Colonic mucosa (tissue), 4 donors: ENCODE data around the gene EGF. TPM values are rescaled to one million over a fixed set of nuclear protein-coding genes. Genes with fewer than 3 reads are reported as not detected.

Experiments
- DNase-seq: peaks from one replicate; pipeline ENCODE4 v3.0.0-alpha.2; 2020
- H3K27ac ChIP-seq: fragments of 200-600 bp; one replicate; pipeline ENCODE4 v1.8.0; 2021
- H3K27me3 ChIP-seq: fragments of 200-600 bp; one replicate; pipeline ENCODE4 v1.8.0; 2021
- H3K36me3 ChIP-seq: fragments of 200-600 bp; one replicate; pipeline ENCODE4 v1.8.0; 2021
- H3K4me1 ChIP-seq: fragments of 200-600 bp; one replicate; pipeline ENCODE4 v1.8.0; 2021; ENCODE audit warnings: mild to moderate bottlenecking
- H3K4me3 ChIP-seq: fragments of 200-600 bp; one replicate; pipeline ENCODE4 v1.8.0; 2021
- H3K9ac ChIP-seq, 2 donors: one replicate each; pipeline ENCODE4 v1.7.0; 2013; ENCODE audit warnings: control low read depth in 2 of 2, low read depth in 2 of 2, low read length in 2 of 2
- H3K9me3 ChIP-seq: fragments of 200-600 bp; one replicate; pipeline ENCODE4 v1.8.0; 2021
- intact Hi-C: fragments of 100-400 bp; cut with DNase I; formaldehyde crosslinking; loops from one replicate; pipeline ENCODE4 v1.14.1; 2022
- total RNA-seq, 2 donors: library from RNA; stranded (reverse); fragmentation: NEBNext Ultra II Directional in 1 of 2; extraction: Animal tissue kit (Norgen Biotek cat#: 25700) in 1 of 2; gene quantifications; one replicate each; pipeline ENCODE4 v1.2.1, GENCODE V29; 2021
- TF ChIP-seq, protein P1 (sequence below): fragments of 200-600 bp; IDR thresholded peaks from one replicate; pipeline ENCODE4 v1.8.0; 2022; ENCODE audit warnings: antibody characterized with exemption, mild to moderate bottlenecking
- donor health status: healthy.
- donor health status: DM: no; HTN: no; CAD: no.
- donor health status: DM: no; HTN: no; CAD: no.

The EGF gene
- total RNA-seq, 2 donors from 2014 or later: 2.2 to 2.8 TPM

DNA sequence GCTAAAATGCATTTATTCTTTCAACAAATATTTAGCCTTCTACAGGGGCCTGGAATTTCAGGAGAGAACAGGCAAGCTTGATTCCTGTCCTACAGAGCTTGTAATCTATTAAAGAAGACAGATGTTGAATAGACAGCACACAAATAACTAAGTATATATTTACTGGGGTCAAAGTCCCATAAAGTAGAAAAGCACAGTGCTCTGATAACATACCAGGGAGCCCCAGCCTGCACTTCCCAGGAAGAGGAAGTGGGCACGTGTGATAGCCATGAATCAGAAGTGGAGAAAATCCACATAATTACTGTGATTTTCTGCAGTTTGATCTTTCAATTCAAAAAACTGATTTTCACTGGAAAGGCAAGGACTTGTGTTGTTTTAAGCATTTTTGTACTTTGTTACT lies 129.1 kb downstream of the EGF start:
- no peak overlapping the region for H3K4me3 ChIP-seq
- H3K9me3 ChIP-seq: no peaks in the 10 kb centered on the region
- H3K36me3 ChIP-seq: no peaks in the 10 kb centered on the region
- TF ChIP-seq, protein P1, sequence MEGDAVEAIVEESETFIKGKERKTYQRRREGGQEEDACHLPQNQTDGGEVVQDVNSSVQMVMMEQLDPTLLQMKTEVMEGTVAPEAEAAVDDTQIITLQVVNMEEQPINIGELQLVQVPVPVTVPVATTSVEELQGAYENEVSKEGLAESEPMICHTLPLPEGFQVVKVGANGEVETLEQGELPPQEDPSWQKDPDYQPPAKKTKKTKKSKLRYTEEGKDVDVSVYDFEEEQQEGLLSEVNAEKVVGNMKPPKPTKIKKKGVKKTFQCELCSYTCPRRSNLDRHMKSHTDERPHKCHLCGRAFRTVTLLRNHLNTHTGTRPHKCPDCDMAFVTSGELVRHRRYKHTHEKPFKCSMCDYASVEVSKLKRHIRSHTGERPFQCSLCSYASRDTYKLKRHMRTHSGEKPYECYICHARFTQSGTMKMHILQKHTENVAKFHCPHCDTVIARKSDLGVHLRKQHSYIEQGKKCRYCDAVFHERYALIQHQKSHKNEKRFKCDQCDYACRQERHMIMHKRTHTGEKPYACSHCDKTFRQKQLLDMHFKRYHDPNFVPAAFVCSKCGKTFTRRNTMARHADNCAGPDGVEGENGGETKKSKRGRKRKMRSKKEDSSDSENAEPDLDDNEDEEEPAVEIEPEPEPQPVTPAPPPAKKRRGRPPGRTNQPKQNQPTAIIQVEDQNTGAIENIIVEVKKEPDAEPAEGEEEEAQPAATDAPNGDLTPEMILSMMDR: no peak
- no peak overlapping the region for H3K27ac ChIP-seq
- no peaks in the 10 kb centered on the region for H3K4me1 ChIP-seq
- H3K27me3 ChIP-seq: no peaks in the 10 kb centered on the region
- no peak for DNase-seq
- no peak overlapping the region for H3K9ac ChIP-seq
- intact Hi-C loops: no loop called here

DNA sequence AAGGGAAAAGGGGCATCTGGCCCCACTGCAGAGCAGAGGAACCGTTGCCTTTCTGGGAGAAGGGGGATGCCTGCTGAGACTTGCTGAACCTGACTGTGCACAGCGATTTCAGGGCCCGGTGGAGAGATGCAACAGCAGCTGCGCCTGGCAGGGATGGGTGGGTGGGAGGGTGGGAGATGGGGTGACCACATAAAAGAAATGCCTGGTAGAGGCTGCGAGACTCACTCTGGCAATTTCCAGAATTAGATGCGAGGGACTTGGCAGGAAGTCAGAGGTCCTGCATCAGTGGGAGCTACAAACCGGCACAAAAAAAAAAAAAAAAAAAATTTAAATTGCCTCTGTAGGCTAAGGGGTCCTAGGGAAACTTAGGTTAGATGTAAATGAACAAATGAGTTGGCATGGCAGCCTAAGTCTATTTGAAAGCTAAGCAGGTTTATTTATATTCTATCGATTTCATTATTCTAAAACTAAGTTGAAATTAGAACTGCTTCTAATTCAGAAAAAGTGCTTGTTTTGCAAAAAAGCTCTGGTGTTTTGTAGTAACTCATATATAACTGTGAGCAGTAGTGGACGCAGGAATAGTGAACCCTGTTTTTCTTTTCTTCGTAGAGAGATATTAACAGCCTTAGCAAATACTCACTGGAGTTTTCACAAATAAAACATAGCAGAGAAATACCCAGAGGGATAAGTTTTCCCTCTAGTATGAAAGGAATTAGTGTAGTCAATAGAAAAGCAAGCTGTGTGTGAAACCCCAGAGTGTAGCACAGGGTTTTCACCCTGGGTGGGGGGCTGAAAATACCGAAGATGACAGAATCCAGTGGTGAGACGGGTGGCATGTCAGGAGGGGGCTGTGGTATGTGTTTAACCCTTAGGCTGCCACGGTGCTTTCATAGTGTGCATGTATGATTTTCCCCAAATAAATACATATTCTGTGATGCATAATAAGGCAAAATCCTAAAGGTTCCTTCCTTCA lies 130.1 kb downstream of the EGF start:
- Histone ChIP-seq H3K27ac (no peak overlapping the region), H3K9me3 (no peaks in the 10 kb centered on the region), H3K27me3 (no peaks in the 10 kb centered on the region), H3K36me3 (no peaks in the 10 kb centered on the region), H3K9ac (no peak overlapping the region), H3K4me3 (no peak overlapping the region), H3K4me1 (no peaks in the 10 kb centered on the region)
- DNase-seq: no peak
- intact Hi-C loops: no loop called here
- TF ChIP-seq, protein P1: no peak

DNA sequence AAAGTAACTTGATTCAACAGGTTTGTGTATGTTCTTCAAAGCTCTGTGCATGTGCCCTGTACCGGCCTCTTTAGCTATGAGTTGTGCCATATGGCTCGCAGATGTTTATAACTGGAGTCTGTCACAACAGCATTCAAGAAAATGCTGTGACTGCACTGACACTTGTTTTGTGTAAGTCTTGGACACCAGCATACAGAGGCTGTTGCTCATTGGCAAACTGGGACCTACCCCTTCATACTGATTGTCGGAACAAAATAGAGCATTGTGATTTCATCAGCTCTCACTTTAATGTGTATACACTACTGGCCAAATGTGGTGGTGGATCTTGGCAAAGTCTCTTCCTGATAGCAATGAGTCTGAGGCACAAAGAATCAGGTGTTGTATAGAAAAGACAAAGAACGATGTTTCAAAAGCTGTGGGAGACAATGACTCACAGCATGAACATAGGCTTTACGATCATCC lies 133.9 kb downstream of the EGF start:
- no peak overlapping the region for H3K27ac ChIP-seq
- TF ChIP-seq, protein P1: no peak
- intact Hi-C loops: no loop called here

GRCh38 chr4:110049951-110050925 lies 137.6 kb downstream of the EGF start:
- DNase-seq: peak; percentile 58
- no peaks in the 10 kb centered on the region for H3K36me3 ChIP-seq
- intact Hi-C loops: loop anchor here (5.0 kb wide), 1 partner anchor 157 kb away; no protein-coding TSS in a partner anchor
- TF ChIP-seq, protein P1: peak; percentile 70
- H3K27me3 ChIP-seq: no peaks in the 10 kb centered on the region
- H3K9ac ChIP-seq: no peak overlapping the region
- no peaks in the 10 kb centered on the region for H3K9me3 ChIP-seq
- no peaks in the 10 kb centered on the region for H3K4me1 ChIP-seq
- no peak overlapping the region for H3K27ac ChIP-seq
- H3K4me3 ChIP-seq: no peak overlapping the region

More for the DNA sequence above, 133.9 kb downstream of the EGF start:
- Histone ChIP-seq H3K27me3 (no peaks in the 10 kb centered on the region), H3K4me1 (no peaks in the 10 kb centered on the region), H3K36me3 (no peaks in the 10 kb centered on the region), H3K4me3 (no peak overlapping the region), H3K9ac (no peak overlapping the region), H3K9me3 (no peaks in the 10 kb centered on the region)
- no peak for DNase-seq

- no peak for DNase-seq
These were observed 142.6 kb downstream of the EGF start for GRCh38 chr4:110055158-110055768.

More at GRCh38 chr4:110055158-110055768, 142.6 kb downstream of the EGF start:
- Histone ChIP-seq H3K4me1 (no peaks in the 10 kb centered on the region), H3K4me3 (no peak overlapping the region), H3K27me3 (no peaks in the 10 kb centered on the region), H3K9ac (no peak overlapping the region), H3K27ac (peak overlapping the region; percentile 20), H3K9me3 (no peaks in the 10 kb centered on the region), H3K36me3 (no peaks in the 10 kb centered on the region)
- TF ChIP-seq, protein P1: no peak
- intact Hi-C loops: no loop called here
